Loucy (cell line): Measurements from ENCODE around the gene BLTP3B.

Experiments
- CTCF ChIP-seq: fragments of 200-600 bp; sonication (generic); conservative IDR thresholded peaks from 2 replicates; pipeline ENCODE4 v1.5.1; 2014; ENCODE audit warnings: mild to moderate bottlenecking, antibody characterized with exemption, low read length
- EZH2phosphoT487 ChIP-seq: fragments of 200-600 bp; IDR thresholded peaks from 2 replicates; pipeline ENCODE4 v1.6.1; 2018; ENCODE audit warnings: antibody characterized with exemption, mild to moderate bottlenecking, moderate library complexity, borderline replicate concordance

DNA sequence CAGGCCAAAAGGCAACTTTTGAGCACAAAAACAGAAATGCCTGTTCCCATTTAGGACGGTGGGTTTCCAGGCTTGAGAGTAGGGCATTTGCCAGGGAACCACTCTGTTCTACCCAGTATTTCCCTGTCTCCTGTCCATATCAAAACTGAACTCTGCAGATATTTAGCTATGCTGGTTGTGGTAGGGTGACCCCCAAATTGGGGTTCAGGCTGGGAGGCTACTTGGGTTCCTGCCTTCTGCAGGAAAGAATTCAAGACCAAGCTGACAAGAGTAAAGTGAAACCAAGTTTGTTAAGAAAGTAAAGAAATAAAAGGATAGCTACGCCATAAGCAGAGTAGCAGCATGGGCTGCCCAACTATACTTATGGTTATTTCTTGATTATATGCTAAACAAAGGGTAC is 3.6 kb upstream of the BLTP3B start:
- no peak for TF ChIP-seq CTCF
- TF ChIP-seq EZH2phosphoT487: no peak
